Astrocyte of the spinal cord (primary cell): ENCODE measurements around the gene OOSP2.

Source experiments
- DNase-seq: peaks from one replicate; pipeline ENCODE4 v3.0.0; 2011; ENCODE audit warnings: low read depth, low spot score
- H3K4me3 ChIP-seq: 2 replicates; pipeline ENCODE4 v1.5.1; 2011; ENCODE audit warnings: low read depth, mild to moderate bottlenecking, low read length, moderate library complexity
- CTCF ChIP-seq: IDR thresholded peaks from 2 replicates; pipeline ENCODE4 v1.5.1; 2012; ENCODE audit warnings: low read depth, mild to moderate bottlenecking, low read length, inconsistent platforms
- in situ Hi-C: cut with HindIII; loops from 2 replicates; pipeline ENCODE4 v1.10.0; 2017; ENCODE audit warnings: low sequenced_read_pairs

Gene OOSP2

GRCh38 chr11:60040109-60040508 lies at the start of gene OOSP2:
OOSP2 (plus strand) TSS chr11:60040409; CDS start chr11:60040460, 51 bp downstream.
- in situ Hi-C loops, result no loop called here
- no peak within 1 kb of the TSS for H3K4me3 ChIP-seq
- TF ChIP-seq CTCF, result no peak
- no peak for DNase-seq

- no peak overlapping the region for H3K4me3 ChIP-seq
- DNase-seq, result no peak
- in situ Hi-C loops, result no loop called here
- TF ChIP-seq CTCF, result no peak
These were observed 49.8 kb upstream of the OOSP2 start for GRCh38 chr11:59990421-59990820.

GRCh38 chr11:59992425-59992824 lies 47.8 kb upstream of the OOSP2 start:
- H3K4me3 ChIP-seq, result no peak overlapping the region
- in situ Hi-C loops, result no loop called here
- no peak for DNase-seq
- TF ChIP-seq CTCF, result no peak

GRCh38 chr11:59997800-59998199 lies 42.4 kb upstream of the OOSP2 start:
- no peak for DNase-seq
- no peak overlapping the region for H3K4me3 ChIP-seq
- in situ Hi-C loops, result no loop called here
- TF ChIP-seq CTCF, result no peak

- H3K4me3 ChIP-seq, result no peak overlapping the region
- in situ Hi-C loops, result no loop called here
- TF ChIP-seq CTCF, result no peak
- DNase-seq, result no peak
These were observed 40.5 kb upstream of the OOSP2 start for GRCh38 chr11:59999691-60000090.

- in situ Hi-C loops, result no loop called here
- no peak for TF ChIP-seq CTCF
- H3K4me3 ChIP-seq, result no peak overlapping the region
- no peak for DNase-seq
These were observed 36.5 kb upstream of the OOSP2 start for GRCh38 chr11:60003729-60004128.

GRCh38 chr11:60005360-60005759 lies 34.8 kb upstream of the OOSP2 start:
- in situ Hi-C loops, result no loop called here
- no peak for DNase-seq
- TF ChIP-seq CTCF, result no peak
- H3K4me3 ChIP-seq, result no peak overlapping the region
